Nephron (organoid): ENCODE measurements around the gene ABHD1.
"Not testable (repeated sequence)": the region's sequence is repeated elsewhere in the genome, so short reads cannot be mapped to it uniquely, and the experiment has no call there.

ENCODE experiments used
- H3K27ac Mint-ChIP-seq, 3 experiments: 2 replicates each; pipeline ENCODE4 v1.8.0; 2020; ENCODE audit warnings: mixed read lengths in 3 of 3, mild to moderate bottlenecking in 2 of 3, moderate library complexity in 1 of 3
- H3K27me3 Mint-ChIP-seq: 2 replicates; pipeline ENCODE4 v1.8.0; 2021; ENCODE audit warnings: low read depth, mild to moderate bottlenecking, moderate library complexity, mixed read lengths
- H3K36me3 Mint-ChIP-seq: 2 replicates; pipeline ENCODE4 v1.8.0; 2020; ENCODE audit warnings: low read depth, mixed read lengths
- H3K4me1 Mint-ChIP-seq: 2 replicates; pipeline ENCODE4 v1.8.0; 2020; ENCODE audit warnings: mixed read lengths
- H3K4me3 Mint-ChIP-seq, 3 experiments: 2 replicates each; pipeline ENCODE4 v1.8.0; 2020; ENCODE audit warnings: mild to moderate bottlenecking in 3 of 3, mixed read lengths in 3 of 3, moderate library complexity in 2 of 3
- H3K9me3 Mint-ChIP-seq: 2 replicates; pipeline ENCODE4 v1.8.0; 2020; ENCODE audit warnings: mixed read lengths
- CTCF ChIP-seq, 3 experiments: fragments of 200-600 bp; sonication (generic); IDR thresholded peaks; one replicate each; pipeline ENCODE4 v1.5.0; 2021; ENCODE audit warnings: antibody characterized with exemption in 3 of 3; ENCODE audit not compliant: unreplicated experiment in 3 of 3

The ABHD1 gene

DNA sequence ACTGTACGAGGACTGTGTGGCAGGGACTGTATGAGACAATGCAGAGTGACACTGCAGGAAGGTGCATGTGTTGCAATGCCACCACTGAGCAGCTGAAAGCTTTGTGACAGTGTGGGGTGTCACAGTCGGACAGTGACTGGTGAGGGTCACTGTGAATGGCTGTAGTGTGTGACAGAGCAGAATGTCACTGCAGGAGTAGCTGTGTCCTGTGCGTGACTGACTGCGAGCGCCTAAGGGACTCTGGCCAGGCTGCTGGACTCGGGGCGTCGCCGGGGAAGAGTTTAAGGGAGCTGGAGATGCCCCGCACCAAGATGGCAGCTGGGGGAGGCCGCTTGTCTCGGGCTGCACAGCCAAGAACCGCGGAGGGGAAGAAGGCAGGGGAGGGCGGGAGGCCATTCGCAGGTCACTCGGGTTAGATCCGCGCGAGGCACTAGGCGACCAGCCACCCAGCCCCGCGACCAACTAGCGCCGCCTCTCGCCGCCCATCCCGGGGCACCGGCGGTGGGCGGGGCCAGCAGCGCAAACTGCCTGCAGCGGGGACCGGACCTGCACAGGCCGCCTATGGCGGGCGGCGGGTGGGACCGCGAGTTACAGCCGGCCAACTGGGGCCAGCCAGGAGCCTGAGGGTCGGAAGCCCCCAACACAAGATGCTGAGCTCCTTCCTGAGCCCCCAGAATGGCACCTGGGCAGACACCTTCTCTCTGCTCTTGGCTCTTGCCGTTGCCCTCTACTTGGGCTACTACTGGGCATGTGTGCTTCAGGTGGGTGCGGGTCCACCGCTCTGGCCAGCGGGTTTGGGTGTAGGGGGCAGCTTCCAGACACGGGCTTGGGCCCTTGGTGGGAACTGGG is at the start of gene ABHD1:
Gene ABHD1, plus strand, starts transcription at position 514 of the 849 bp plus-strand sequence. Its CDS starts 134 bp downstream, at position 648.
- Mint-ChIP-seq H3K9me3 (peaks cover 2% of the 10 kb centered on the region), H3K36me3 (no peaks in the 10 kb centered on the region), H3K4me3 (peak within 1 kb of the TSS; percentile 86 to 89 (median 87)), H3K27ac (peak within 1 kb of the TSS in 2 of 3 experiments; percentile 0 to 20), H3K27me3 (peaks cover 45% of the 10 kb centered on the region), H3K4me1 (peaks cover 6% of the 10 kb centered on the region)
- no peak for TF ChIP-seq CTCF (IDR thresholded peaks at IDR 0.05; ENCODE audit: unreplicated experiment in 3 of 3)

GRCh38 chr2:27074738-27075565 is 48.7 kb upstream of the ABHD1 start:
- Mint-ChIP-seq H3K9me3 (no peaks in the 10 kb centered on the region), H3K36me3 (peaks cover 8% of the 10 kb centered on the region), H3K27me3 (no peaks in the 10 kb centered on the region), H3K27ac (peak overlapping the region; percentile 97 to 99 (median 98)), H3K4me1 (peaks cover 74% of the 10 kb centered on the region), H3K4me3 (peak overlapping the region; percentile 17 to 57 (median 37))
- no peak for TF ChIP-seq CTCF (IDR thresholded peaks at IDR 0.05; ENCODE audit: unreplicated experiment in 3 of 3)

DNA sequence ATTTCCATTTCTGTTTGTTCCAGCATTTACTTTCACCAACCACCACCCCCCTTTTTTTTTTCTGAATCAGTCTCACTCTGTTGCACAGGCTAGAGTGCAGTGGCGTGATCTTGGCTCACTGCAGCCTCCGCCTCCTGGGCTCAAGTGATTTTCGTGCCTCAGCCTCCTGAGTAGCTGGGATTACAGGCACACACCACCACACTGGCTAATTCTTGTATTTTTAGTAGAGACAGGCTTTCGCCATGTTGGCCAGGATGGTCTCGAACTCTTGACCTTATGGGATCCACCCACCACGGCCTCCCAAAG is 48.1 kb upstream of the ABHD1 start:
- Mint-ChIP-seq H3K4me1 (peaks cover 74% of the 10 kb centered on the region), H3K4me3 (peak overlapping the region; percentile 17 to 57 (median 37)), H3K27ac (peak overlapping the region; percentile 97 to 99 (median 98))
- not testable (repeated sequence) for H3K27me3 Mint-ChIP-seq, H3K9me3 Mint-ChIP-seq, H3K36me3 Mint-ChIP-seq

GRCh38 chr2:27076323-27076722 is 47.3 kb upstream of the ABHD1 start:
- no peak for TF ChIP-seq CTCF (IDR thresholded peaks at IDR 0.05; ENCODE audit: unreplicated experiment in 3 of 3)
- H3K4me3 Mint-ChIP-seq, result peak overlapping the region; percentile 3 to 51 (median 47)
- peaks cover 5% of the 10 kb centered on the region for H3K36me3 Mint-ChIP-seq
- peaks cover 75% of the 10 kb centered on the region for H3K4me1 Mint-ChIP-seq
- peak overlapping the region; percentile 91 to 99 (median 98) for H3K27ac Mint-ChIP-seq
- no peaks in the 10 kb centered on the region for H3K9me3 Mint-ChIP-seq
- peaks cover 3% of the 10 kb centered on the region for H3K27me3 Mint-ChIP-seq

- peak overlapping the region; percentile 91 to 99 (median 98) for H3K27ac Mint-ChIP-seq
- H3K4me3 Mint-ChIP-seq, result peak overlapping the region; percentile 42 to 72 (median 65)
- H3K27me3 Mint-ChIP-seq, result peaks cover 3% of the 10 kb centered on the region
- no peaks in the 10 kb centered on the region for H3K9me3 Mint-ChIP-seq
- peaks cover 7% of the 10 kb centered on the region for H3K36me3 Mint-ChIP-seq
- no peak for TF ChIP-seq CTCF (IDR thresholded peaks at IDR 0.05; ENCODE audit: unreplicated experiment in 3 of 3)
- H3K4me1 Mint-ChIP-seq, result peaks cover 76% of the 10 kb centered on the region
Measured at GRCh38 chr2:27077231-27077630, 46.4 kb upstream of the ABHD1 start.
